ENCODE results near the gene ABLIM3.

ABLIM3 gene

DNA sequence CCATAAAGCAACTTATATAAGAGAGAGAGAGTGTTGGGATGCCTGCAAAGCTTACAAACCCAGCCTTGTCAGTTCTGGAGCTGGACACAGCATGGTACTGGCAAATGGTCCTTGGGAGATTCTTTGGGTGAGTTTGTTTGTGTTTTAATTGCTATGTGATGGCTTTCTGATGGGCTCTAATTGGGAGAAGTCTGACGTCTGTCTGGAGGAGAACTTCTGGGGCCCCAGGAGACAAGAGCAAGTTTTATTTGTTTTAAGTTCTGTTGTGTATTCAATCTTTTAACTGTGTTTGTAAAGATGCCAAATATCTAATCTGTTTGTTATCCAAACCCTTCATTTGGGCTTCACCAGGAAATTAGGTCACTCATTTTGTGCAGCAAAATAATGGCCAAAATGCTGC is 80.0 kb downstream of the ABLIM3 start:
- DNase-seq = no peak

DNA sequence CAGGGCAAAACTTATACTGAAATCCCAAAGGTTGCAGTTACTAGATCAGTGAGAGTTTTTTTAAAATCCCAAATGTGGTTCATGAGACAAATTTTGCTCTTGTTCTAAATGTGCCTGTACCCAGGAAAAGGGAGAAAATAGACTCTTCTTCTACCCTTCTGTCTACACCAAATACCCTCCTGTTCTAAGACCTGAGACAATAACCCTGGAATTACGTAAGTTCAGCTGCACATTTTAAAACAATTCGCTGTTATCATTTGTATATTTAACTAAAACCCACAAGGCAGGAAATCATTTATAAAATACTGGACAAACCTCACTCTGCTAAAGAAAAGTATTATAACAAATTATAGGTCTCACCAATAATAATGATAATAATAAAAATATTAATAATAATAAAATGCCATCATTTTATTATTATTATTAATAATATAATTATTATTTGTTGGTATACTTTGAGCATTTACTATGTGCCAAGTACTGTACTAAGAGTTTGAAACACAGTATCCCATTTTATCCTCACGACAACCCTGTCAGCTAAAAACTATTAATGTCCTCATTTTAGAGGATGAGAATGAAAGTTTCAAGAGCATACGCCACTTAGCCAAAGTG is 80.5 kb downstream of the ABLIM3 start:
- DNase-seq = no peak

DNA sequence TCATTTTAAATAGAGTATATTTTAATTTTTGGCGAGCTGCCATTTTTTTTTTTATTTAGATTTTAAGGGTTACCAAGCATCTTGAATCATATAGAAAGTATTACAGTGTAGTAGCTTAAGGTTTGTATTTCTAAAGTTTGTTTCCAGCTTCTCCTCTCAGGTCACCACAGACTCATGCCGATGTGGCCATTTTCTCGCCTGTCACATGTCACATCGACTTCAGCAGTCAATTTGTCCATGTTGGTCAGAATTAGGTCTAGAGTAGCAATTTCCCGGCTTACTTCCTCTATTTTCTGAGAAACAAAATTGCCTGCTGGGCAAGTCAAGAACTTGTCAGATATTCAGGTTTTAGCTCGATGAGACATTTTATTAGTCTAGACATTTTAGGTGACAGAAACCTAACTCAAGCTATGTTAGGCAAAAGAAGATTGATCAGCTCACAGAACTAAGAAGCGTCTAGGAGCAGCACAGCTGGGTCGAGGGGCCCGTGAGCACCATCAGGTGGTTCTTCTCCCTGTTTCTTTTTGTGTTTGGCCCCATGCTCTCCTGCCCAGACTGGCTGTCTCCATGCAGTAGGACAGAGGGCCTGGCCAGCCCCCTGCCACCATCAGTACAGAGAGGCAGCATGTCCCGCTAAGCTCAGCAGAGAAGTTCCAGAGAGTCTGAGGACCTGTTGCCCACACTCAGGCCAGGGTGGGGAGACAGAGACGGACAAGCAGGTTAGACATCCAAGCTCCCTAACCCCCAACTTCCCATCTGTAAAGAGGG is 82.0 kb downstream of the ABLIM3 start:
- no peak for DNase-seq

- no peak for DNase-seq
Measured at GRCh38 chr5:149224282-149224681, 83.0 kb downstream of the ABLIM3 start.

DNA sequence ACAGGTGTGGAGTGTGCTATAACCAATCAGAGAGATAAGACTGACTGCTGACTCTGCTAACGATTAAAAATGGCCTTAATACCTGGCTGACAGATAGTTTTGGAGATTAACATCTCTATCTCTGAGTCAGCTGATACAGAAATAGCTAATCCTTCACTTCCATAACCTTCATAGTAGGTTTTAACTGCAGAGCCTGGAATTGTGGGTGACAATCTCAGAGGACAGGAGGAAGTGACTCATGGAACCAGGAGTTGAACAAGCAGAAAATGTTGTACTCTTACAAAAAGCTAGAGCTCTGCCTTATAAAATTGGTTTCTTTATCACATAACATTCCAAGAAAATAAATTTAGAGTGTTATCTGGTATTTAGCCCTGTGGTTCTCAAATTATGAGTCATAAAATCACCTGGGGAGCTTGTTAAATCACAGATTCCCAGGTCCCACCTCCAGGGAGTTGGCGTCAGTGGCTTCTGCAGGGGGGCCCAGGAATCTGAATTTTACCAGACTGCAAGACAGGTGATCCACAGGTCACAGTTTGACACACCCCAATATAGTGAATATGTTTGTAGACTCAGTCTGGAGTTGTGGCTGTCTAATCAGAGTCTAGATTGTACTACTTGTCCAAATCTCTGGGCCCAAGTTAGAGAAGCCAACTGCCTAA is 86.0 kb downstream of the ABLIM3 start:
- DNase-seq = no peak

DNA sequence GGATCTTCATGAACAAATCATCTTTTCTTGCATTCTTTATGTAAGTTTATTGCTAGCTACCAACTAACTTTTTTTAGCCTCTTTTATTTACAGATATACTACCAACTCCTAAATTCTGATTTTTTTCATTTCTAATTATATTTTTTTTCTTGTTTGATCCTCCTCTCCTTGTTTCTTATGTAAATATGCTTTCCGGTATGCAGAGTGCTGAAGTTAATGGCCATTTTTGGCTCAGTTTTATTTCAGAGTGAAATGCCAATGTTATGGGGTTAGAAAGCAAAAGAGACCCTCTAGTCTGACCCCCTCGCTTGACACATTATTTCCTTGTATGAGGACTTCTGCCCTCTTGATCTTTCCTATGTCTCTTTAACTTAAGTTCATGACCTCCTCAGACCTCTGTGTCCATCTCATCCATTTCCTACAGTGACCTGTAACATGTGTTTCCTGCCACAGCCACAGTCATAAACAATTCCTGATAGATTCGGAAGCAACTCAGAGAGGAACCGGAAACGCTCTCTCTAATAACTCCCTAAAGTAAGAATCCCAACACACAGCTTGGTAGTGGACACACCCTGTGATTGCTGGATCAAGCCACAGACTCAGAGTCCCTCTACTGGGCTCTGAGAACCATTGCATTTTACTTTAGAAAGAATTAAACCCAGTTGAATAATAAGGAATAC is 87.5 kb downstream of the ABLIM3 start:
- no peak for DNase-seq

GRCh38 chr5:149229298-149229937 is 88.1 kb downstream of the ABLIM3 start:
- no peak for DNase-seq

- no peak for DNase-seq
Measured at GRCh38 chr5:149235841-149236240, 94.5 kb downstream of the ABLIM3 start.

DNA sequence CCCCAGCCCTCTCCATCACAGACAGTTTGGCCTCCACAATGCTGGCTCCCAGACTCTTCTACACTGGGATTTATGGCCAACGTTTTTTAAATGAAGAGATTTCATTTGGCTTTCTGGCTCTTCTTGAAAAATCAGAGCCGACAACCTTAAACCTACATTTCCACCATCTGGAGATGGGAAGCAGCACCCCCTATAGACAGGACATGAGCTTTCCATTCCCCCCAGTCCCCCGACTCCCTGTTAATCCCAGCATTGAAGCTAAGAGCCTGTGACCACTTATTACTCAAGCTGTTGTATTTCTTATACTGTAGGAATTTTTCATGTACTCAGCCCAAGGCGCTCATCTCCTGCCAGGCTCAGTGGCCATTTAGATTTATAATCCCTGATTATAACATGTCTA is 96.4 kb downstream of the ABLIM3 start:
- no peak for DNase-seq

GRCh38 chr5:149238540-149238939 is 97.2 kb downstream of the ABLIM3 start:
- no peak for DNase-seq

GRCh38 chr5:149239917-149240316 is 98.6 kb downstream of the ABLIM3 start:
- no peak for DNase-seq

DNA sequence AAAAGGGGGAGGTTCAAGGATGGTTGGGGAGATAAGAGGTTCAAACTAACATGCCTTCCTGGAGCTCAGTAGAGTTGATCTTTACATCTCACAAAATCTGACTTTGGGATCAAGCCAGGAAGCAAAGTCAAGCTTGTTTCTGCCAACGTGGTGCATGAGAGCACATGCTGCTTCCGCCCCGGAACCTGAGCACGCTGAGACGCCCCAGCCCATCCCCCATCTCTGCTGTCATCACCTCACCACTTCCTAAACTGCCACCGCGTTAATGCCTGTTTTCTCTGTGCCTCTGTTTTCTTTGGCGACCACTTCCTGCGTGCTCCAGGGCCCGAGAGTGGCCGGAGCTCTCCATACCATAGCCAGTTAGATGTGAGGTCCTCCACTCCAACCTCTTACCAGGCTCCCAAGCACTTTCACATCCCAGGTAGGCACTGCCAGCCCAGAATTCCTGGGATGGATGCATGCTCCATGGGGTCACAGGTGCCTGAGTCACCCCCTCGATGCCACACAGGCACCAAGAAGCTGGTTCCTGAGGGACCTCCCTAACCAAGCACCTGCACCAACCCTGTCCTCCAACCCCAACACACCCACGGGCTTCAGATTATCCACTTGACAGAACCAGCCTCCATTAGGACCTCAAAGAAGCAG is 99.2 kb downstream of the ABLIM3 start:
- peak; percentile 70 to 74 for DNase-seq

DNA sequence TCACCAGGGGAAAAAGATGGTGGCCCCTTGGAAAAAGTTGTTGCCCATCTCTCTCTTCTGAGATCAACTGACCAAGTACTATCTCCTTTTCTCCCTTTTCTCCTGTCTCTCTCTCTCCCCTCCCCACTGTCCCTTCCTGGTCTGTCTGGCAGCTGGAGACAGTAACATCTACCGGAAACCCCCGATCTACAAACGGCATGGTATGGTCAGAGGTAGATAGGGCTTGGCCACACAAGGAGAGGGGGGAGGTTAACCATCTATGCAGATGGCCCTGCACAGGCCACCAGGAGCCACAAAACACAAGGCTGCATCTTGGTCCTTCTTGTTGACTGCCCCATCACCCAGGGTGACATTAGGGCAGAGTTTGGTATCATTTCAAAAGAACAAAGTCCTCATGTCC is 101.0 kb downstream of the ABLIM3 start:
- no peak for DNase-seq

DNA sequence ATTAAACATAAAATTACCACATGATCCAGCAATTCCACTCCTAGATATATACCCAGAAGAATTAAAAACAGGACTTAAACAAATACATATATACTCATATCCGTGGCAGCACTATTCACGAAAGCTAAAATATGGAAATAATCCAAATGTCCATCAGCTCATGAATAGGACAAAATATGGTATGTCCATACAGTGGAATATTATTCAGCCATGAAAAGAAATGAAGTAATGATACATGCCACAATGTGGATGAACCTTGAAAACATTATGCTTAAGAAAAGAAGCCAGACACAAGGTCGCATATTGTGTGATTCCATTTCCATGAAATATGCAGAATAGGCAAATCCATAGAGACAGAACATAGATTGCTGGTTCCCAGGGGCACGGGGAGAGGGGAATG is 105.6 kb downstream of the ABLIM3 start:
- DNase-seq = no peak

- no peak for DNase-seq
Measured at GRCh38 chr5:149247726-149248125, 106.4 kb downstream of the ABLIM3 start.

GRCh38 chr5:149251546-149251945 is 110.3 kb downstream of the ABLIM3 start:
- no peak for DNase-seq

DNA sequence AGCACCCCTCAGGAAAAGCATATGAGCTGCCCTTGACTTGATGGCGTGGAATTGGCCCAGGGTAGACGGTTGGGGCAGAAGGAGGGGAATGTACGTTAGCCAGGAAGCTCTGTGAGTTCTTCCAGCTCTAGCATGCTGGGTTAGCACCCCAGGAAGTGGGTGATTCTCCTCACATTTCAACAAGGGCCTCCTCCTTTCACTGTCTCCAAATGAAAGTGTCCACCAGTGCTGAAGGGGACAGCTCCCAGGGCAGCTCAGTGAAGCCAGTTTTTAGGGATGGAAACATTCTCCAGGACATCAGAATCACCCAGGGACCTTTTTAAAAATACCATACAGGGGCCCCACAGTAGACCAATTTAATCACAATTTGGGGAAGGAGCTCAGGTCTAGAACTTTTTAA is 113.2 kb downstream of the ABLIM3 start:
- no peak for DNase-seq

GRCh38 chr5:149256451-149256850 is 115.2 kb downstream of the ABLIM3 start:
- no peak for DNase-seq

GRCh38 chr5:149257131-149257530 is 115.8 kb downstream of the ABLIM3 start:
- DNase-seq = no peak

DNA sequence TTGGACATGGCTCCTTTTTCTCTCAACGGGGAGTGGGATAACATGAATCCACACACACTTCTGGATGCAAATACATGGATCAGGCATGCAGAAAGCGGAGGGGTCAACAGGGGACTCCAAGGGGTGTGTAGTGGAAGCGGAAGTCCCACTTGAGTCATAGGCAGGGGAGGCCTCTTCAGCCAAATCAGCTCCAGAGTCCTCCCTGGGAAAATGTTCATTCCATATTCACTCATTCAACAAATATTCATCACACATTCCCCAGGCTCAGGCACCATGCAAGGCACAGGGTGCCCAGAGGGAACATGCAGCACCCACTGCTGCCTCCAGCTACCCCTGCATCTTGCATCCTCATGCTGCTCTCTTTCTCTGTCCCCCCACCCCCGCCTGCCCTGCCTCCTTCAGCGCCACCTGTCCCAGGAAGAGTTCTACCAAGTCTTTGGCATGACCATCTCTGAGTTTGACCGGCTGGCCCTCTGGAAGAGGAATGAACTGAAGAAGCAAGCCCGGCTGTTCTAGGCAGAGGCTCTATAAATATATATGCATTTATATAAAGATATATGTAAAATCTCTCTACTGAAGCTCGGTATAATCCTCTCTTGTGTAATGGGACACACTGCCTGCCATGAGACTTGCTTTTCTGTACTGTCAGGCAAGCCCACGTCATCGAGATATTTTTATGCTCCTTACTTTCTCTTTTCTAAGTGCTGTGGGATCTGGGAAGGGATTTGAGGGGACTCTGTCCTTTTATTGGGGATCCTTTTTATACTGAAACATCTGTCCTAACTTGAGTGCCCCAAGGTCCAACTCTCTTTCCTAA is 116.8 kb downstream of the ABLIM3 start:
- no peak for DNase-seq

- DNase-seq = no peak
Measured at GRCh38 chr5:149260761-149261160, 119.5 kb downstream of the ABLIM3 start.

GRCh38 chr5:149261246-149261645 is 120.0 kb downstream of the ABLIM3 start:
- DNase-seq = no peak

Measured in CD4-positive, alpha-beta T cell treated with Interleukin-4 for 1 hour (primary cell).